SU-DHL-6 (cell line): ENCODE results near the gene FAM107B.

Source experiments
- CTCF ChIP-seq: fragments of 200-600 bp; sonication (generic); IDR thresholded peaks from one replicate; pipeline ENCODE4 v1.5.1; 2017; ENCODE audit warnings: antibody characterized with exemption, mild to moderate bottlenecking, low read length, moderate library complexity; ENCODE audit not compliant: insufficient read depth, poor library complexity, severe bottlenecking
- EZH2phosphoT487 ChIP-seq: fragments of 200-600 bp; sonication (generic), shearing (Covaris generic); conservative IDR thresholded peaks from 2 replicates; pipeline ENCODE4 v1.6.1; 2018; ENCODE audit warnings: mild to moderate bottlenecking, antibody characterized with exemption, low read length, moderate library complexity, mixed read lengths

GRCh38 chr10:14665304-14665703, 109.4 kb downstream of the FAM107B start:
- TF ChIP-seq EZH2phosphoT487 = no peak
- no peak for TF ChIP-seq CTCF
